GM12878 (cell line): ENCODE results near the gene RYK. TPM values are rescaled to one million over a fixed set of nuclear protein-coding genes. Genes with fewer than 3 reads are reported as not detected.

Source experiments
- ATAC-seq: fragments of 200-7000 bp; cut with Tn5 transposase; 3 replicates; pipeline ENCODE4 v1.9.1; 2020; ENCODE audit warnings: mild to moderate bottlenecking, moderate library complexity
- BruUV-seq: library from RNA; stranded (reverse); fragments of 400-500 nt; replicated peaks from 2 replicates; lab custom pipeline; 2021; lab: Mats Ljungman, UMichigan
- CTCF ChIA-PET: fragments of 300-600 bp; sonication (Branson Sonifier 250); formaldehyde crosslinking; extraction: SDS; loops from one replicate; lab custom pipeline; 2021; ENCODE audit warnings: inconsistent platforms; lab: Yijun Ruan, JAX
- POLR2A ChIA-PET: fragments of 350-600 bp; formaldehyde crosslinking; extraction: SDS; loops from one replicate; lab custom pipeline; 2021; ENCODE audit warnings: inconsistent platforms; lab: Charles Lee
- RAD21 ChIA-PET: fragments of 300-600 bp; sonication (Branson Sonifier 250); formaldehyde crosslinking; loops from one replicate; lab custom pipeline; 2023; ENCODE audit warnings: antibody characterized with exemption; ENCODE audit not compliant: unreplicated experiment; lab: Charles Lee
- SMC1A ChIA-PET: fragments of 300-600 bp; sonication (Branson Sonifier 250); formaldehyde crosslinking; loops from one replicate; lab custom pipeline; 2023; ENCODE audit not compliant: unreplicated experiment, uncharacterized antibody; lab: Charles Lee
- DNase-seq: peaks from one replicate; pipeline ENCODE4 v3.0.0-alpha.2; 2011; ENCODE audit warnings: low read depth, low spot score
- FAIRE-seq: peaks from 3 replicates; lab custom pipeline; 2011; peaks lifted over from hg19 to GRCh38; lab: Jason Lieb, UNC
- H2AFZ ChIP-seq: 2 replicates; pipeline ENCODE4 v1.6.0; 2011; ENCODE audit warnings: low read depth, low read length, control low read depth; ENCODE audit not compliant: control insufficient read depth
- H3K27ac ChIP-seq: 2 replicates; pipeline ENCODE4 v1.5.1; 2011; ENCODE audit warnings: control low read depth; ENCODE audit not compliant: control insufficient read depth, insufficient read depth
- H3K27me3 ChIP-seq, 2 experiments: replicated peaks in 1 of 2; 2 replicates each; pipeline versions ENCODE4 v1.6.0 to v1.6.1; 2011; ENCODE audit warnings: low read length in 1 of 2; ENCODE audit not compliant: control insufficient read depth in 2 of 2, insufficient read depth in 2 of 2
- H3K36me3 ChIP-seq, 2 experiments: 2 replicates each; pipeline ENCODE4 v1.5.1; 2011; ENCODE audit warnings: low read length in 1 of 2; ENCODE audit not compliant: control insufficient read depth in 2 of 2, insufficient read depth in 2 of 2
- H3K4me1 ChIP-seq: 2 replicates; pipeline ENCODE4 v1.6.1; 2011; ENCODE audit warnings: mild to moderate bottlenecking, low read length, moderate library complexity, mixed read lengths; ENCODE audit not compliant: control insufficient read depth, insufficient read depth
- H3K4me2 ChIP-seq: 2 replicates; pipeline ENCODE4 v1.6.0; 2011; ENCODE audit warnings: control low read depth; ENCODE audit not compliant: control insufficient read depth, insufficient read depth
- H3K4me3 ChIP-seq: fragments of 200-600 bp; sonication (generic); 2 replicates; pipeline ENCODE4 v1.5.1; 2016
- H3K79me2 ChIP-seq: 2 replicates; pipeline ENCODE4 v1.6.0; 2011; ENCODE audit warnings: low read length; ENCODE audit not compliant: control insufficient read depth, insufficient read depth
- H3K9ac ChIP-seq: 2 replicates; pipeline ENCODE4 v1.8.0; 2011; ENCODE audit warnings: low read length, control low read depth, mixed read lengths; ENCODE audit not compliant: control insufficient read depth, insufficient read depth
- H3K9me3 ChIP-seq: replicated peaks from 3 replicates; pipeline ENCODE4 v1.5.1; 2011; ENCODE audit warnings: mild to moderate bottlenecking, low read length; ENCODE audit not compliant: control insufficient read depth, insufficient read depth
- H4K20me1 ChIP-seq: 2 replicates; pipeline ENCODE4 v1.6.0; 2011; ENCODE audit not compliant: control insufficient read depth, insufficient read depth
- FOS ChIP-seq: IDR thresholded peaks from 3 replicates; pipeline ENCODE4 v1.6.1; 2011; ENCODE audit warnings: borderline replicate concordance; ENCODE audit not compliant: insufficient read length; ENCODE audit errors: extremely low read depth
- MYC ChIP-seq: IDR thresholded peaks from 2 replicates; pipeline ENCODE4 v1.6.1; 2011; ENCODE audit warnings: mild to moderate bottlenecking, low read length, moderate library complexity, inconsistent platforms; ENCODE audit not compliant: insufficient read depth, insufficient replicate concordance, insufficient read length, severe bottlenecking
- NFXL1 ChIP-seq: fragments of 450-650 bp; IDR thresholded peaks from 2 replicates; pipeline ENCODE4 v1.6.1; 2017; ENCODE audit warnings: antibody characterized with exemption, mild to moderate bottlenecking, borderline replicate concordance
- NR2C1 ChIP-seq: fragments of 450-650 bp; IDR thresholded peaks from 2 replicates; pipeline ENCODE4 v1.6.1; 2017; ENCODE audit warnings: antibody characterized with exemption, mild to moderate bottlenecking, moderate library complexity
- NR2F1 ChIP-seq: fragments of 450-650 bp; conservative IDR thresholded peaks from 2 replicates; pipeline ENCODE4 v1.6.1; 2017; ENCODE audit warnings: mild to moderate bottlenecking
- PML ChIP-seq: IDR thresholded peaks from 2 replicates; pipeline ENCODE4 v1.6.1; 2012; ENCODE audit warnings: low read length, inconsistent platforms
- SIN3A ChIP-seq: IDR thresholded peaks from 2 replicates; pipeline ENCODE4 v1.6.1; 2012; ENCODE audit warnings: low read depth, low read length, improper control_type of control experiment
- SMAD1 ChIP-seq: fragments of 450-650 bp; IDR thresholded peaks from 2 replicates; pipeline ENCODE4 v1.6.1; 2018; ENCODE audit warnings: mild to moderate bottlenecking, low read depth; ENCODE audit not compliant: partially characterized antibody
- TBL1XR1 ChIP-seq: IDR thresholded peaks from 2 replicates; pipeline ENCODE4 v1.6.1; 2012; ENCODE audit warnings: low read depth, low read length, improper control_type of control experiment
- YBX1 ChIP-seq: fragments of 450-650 bp; IDR thresholded peaks from 2 replicates; pipeline ENCODE4 v1.6.1; 2016; ENCODE audit warnings: antibody characterized with exemption
- WGBS: methylation state at CpG from one replicate; pipeline ENCODE4 v1.1.6; 2016; ENCODE audit warnings: low lambda C conversion rate; ENCODE audit not compliant: insufficient replicate concordance, insufficient coverage; ENCODE audit errors: missing lambda C conversion rate; 5-methylcytosine and 5-hydroxymethylcytosine counted together
- in situ Hi-C: fragments of 300-500 bp; cut with MboI; formaldehyde crosslinking; loops from 9 replicates; pipeline ENCODE4 v1.14.3; 2018; ENCODE audit warnings: mixed read lengths
- intact Hi-C: fragments of 100-400 bp; cut with micrococcal nuclease; formaldehyde crosslinking; loops from one replicate; pipeline ENCODE4 v1.14.2; 2022; ENCODE audit not compliant: unreplicated experiment
- polyA plus RNA-seq, 11 experiments: library from polyadenylated mRNA; depleted of rRNA in 4 of 11; unstranded in 6 of 11; stranded (reverse) in 5 of 11; fragments of >200 nt; fragmentation: Nextera tagmentation in 4 of 11; fragmentation: Illumina TruSeq in 1 of 11; extraction: Ambion mirVana in 4 of 11; extraction: Trizol in 1 of 11; gene quantifications; 1 replicate in 1 of 11; 2 replicates in 10 of 11; pipeline versions ENCODE4 v1.2.1 to v1.2.3, GENCODE V29; 2011 to 2016; ENCODE audit warnings: inconsistent platforms in 2 of 11, missing spikeins in 2 of 11, low read depth in 1 of 11
- total RNA-seq, 4 experiments: library from RNA; depleted of rRNA in 3 of 4; stranded (reverse); fragments of >200 nt in 3 of 4; fragmentation: Illumina TruSeq in 1 of 4; extraction: Trizol in 1 of 4; gene quantifications; 2 replicates each; pipeline versions ENCODE4 v1.2.1 to v1.2.3, GENCODE V29; 2013 to 2021
- TF ChIP-seq, protein P1 (sequence below): fragments of 150-350 bp; IDR thresholded peaks from 2 replicates; pipeline ENCODE4 v1.6.1; 2016; ENCODE audit warnings: low read depth, low read length
- TF ChIP-seq, protein P2 (sequence below): fragments of 450-650 bp; formaldehyde crosslinking; IDR thresholded peaks from 2 replicates; pipeline ENCODE4 v1.4.0; 2022; ENCODE audit warnings: mild to moderate bottlenecking, moderate library complexity
- TF ChIP-seq, protein P3 (sequence below): fragments of 450-650 bp; IDR thresholded peaks from 2 replicates; pipeline ENCODE4 v1.6.1; 2018; ENCODE audit warnings: borderline replicate concordance, mild to moderate bottlenecking; ENCODE audit not compliant: partially characterized antibody
- TF ChIP-seq, protein P4 (sequence below): IDR thresholded peaks from 2 replicates; pipeline ENCODE4 v1.6.1; 2011; ENCODE audit warnings: low read depth, mild to moderate bottlenecking, low read length, moderate library complexity, borderline replicate concordance; ENCODE audit errors: extremely low read depth

Gene RYK
- total and polyA plus RNA-seq, 10 of the 15 experiments (the other 5 are each of a cell fraction or from before 2014, with no cell fraction given), result 2.0 to 25.1 (median 11.1) TPM

DNA sequence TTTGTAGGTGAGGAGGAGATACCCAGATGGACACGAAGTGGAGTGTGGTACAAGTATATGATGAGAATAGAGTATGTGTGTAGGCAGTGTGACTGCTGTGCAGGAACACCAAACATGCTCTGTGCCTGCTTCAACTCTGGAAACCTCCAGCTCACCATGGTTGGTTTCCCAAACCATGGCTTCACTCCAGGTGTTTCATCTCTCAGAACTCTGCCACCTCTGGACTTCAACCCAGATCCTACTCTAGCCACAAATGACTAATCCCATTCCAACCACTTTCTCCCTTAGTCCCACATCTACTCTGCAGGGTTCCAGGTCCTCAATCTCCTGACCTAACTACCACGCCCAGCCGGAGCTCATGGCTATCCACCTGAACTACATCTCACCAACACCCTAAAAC lies 102.1 kb downstream of the RYK start (continued):
- TF ChIP-seq, protein P1, sequence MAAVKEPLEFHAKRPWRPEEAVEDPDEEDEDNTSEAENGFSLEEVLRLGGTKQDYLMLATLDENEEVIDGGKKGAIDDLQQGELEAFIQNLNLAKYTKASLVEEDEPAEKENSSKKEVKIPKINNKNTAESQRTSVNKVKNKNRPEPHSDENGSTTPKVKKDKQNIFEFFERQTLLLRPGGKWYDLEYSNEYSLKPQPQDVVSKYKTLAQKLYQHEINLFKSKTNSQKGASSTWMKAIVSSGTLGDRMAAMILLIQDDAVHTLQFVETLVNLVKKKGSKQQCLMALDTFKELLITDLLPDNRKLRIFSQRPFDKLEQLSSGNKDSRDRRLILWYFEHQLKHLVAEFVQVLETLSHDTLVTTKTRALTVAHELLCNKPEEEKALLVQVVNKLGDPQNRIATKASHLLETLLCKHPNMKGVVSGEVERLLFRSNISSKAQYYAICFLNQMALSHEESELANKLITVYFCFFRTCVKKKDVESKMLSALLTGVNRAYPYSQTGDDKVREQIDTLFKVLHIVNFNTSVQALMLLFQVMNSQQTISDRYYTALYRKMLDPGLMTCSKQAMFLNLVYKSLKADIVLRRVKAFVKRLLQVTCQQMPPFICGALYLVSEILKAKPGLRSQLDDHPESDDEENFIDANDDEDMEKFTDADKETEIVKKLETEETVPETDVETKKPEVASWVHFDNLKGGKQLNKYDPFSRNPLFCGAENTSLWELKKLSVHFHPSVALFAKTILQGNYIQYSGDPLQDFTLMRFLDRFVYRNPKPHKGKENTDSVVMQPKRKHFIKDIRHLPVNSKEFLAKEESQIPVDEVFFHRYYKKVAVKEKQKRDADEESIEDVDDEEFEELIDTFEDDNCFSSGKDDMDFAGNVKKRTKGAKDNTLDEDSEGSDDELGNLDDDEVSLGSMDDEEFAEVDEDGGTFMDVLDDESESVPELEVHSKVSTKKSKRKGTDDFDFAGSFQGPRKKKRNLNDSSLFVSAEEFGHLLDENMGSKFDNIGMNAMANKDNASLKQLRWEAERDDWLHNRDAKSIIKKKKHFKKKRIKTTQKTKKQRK, result no peak
- TF ChIP-seq YBX1 (no peak), NR2C1 (no peak), TBL1XR1 (no peak)

DNA sequence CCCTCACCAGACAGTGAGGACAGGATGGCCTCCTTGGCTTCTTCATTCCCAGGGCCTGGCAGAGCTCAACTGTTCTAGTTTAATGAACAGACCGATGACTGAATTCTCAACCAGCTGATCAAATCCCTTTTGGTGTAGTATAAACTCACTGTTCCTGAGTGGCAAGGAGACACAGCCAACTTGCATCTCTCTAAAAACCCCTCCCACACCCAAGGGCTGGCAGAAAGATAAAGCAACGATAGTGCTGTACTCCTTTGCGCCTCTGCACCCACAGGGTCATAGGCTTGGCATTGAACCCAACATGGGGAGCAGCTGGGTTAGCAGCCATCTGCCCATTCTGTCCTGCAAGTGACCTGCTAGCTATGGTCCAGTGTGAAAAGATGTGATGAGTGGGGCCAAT lies 103.2 kb downstream of the RYK start:
- in situ Hi-C loops, result no loop called here
- 83% methylated on average over 3 of the region's 3 CpGs for WGBS
- TF ChIP-seq NFXL1 (no peak), NR2F1 (no peak), MYC (no peak), SIN3A (no peak), SMAD1 (no peak), FOS (no peak), TBL1XR1 (no peak), PML (no peak)
- TF ChIP-seq, protein P2, sequence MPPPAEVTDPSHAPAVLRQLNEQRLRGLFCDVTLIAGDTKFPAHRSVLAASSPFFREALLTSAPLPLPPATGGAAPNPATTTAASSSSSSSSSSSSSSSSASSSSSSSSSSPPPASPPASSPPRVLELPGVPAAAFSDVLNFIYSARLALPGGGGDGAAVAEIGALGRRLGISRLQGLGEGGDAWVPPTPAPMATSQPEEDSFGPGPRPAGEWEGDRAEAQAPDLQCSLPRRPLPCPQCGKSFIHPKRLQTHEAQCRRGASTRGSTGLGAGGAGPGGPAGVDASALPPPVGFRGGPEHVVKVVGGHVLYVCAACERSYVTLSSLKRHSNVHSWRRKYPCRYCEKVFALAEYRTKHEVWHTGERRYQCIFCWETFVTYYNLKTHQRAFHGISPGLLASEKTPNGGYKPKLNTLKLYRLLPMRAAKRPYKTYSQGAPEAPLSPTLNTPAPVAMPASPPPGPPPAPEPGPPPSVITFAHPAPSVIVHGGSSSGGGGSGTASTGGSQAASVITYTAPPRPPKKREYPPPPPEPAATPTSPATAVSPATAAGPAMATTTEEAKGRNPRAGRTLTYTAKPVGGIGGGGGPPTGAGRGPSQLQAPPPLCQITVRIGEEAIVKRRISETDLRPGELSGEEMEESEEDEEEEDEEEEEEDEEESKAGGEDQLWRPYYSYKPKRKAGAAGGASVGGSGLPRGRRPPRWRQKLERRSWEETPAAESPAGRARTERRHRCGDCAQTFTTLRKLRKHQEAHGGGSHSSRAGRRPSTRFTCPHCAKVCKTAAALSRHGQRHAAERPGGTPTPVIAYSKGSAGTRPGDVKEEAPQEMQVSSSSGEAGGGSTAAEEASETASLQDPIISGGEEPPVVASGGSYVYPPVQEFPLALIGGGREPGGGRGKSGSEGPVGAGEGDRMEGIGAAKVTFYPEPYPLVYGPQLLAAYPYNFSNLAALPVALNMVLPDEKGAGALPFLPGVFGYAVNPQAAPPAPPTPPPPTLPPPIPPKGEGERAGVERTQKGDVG (CRISPR knock-in tag), result no peak
- TF ChIP-seq, protein P3, sequence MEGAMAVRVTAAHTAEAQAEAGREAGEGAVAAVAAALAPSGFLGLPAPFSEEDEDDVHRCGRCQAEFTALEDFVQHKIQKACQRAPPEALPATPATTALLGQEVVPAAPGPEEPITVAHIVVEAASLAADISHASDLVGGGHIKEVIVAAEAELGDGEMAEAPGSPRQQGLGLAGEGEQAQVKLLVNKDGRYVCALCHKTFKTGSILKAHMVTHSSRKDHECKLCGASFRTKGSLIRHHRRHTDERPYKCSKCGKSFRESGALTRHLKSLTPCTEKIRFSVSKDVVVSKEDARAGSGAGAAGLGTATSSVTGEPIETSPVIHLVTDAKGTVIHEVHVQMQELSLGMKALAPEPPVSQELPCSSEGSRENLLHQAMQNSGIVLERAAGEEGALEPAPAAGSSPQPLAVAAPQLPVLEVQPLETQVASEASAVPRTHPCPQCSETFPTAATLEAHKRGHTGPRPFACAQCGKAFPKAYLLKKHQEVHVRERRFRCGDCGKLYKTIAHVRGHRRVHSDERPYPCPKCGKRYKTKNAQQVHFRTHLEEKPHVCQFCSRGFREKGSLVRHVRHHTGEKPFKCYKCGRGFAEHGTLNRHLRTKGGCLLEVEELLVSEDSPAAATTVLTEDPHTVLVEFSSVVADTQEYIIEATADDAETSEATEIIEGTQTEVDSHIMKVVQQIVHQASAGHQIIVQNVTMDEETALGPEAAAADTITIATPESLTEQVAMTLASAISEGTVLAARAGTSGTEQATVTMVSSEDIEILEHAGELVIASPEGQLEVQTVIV, result no peak
- TF ChIP-seq, protein P4, sequence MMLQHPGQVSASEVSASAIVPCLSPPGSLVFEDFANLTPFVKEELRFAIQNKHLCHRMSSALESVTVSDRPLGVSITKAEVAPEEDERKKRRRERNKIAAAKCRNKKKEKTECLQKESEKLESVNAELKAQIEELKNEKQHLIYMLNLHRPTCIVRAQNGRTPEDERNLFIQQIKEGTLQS, result no peak

More for the DNA sequence above, 103.2 kb downstream of the RYK start:
- Histone ChIP-seq H3K27me3 (no peaks in the 10 kb centered on the region), H3K4me3 (no peak overlapping the region), H3K79me2 (no peaks in the 10 kb centered on the region), H3K9ac (no peak overlapping the region), H3K27ac (no peak overlapping the region), H4K20me1 (no peaks in the 10 kb centered on the region), H3K9me3 (no peaks in the 10 kb centered on the region), H2AFZ (no peak overlapping the region), H3K4me1 (no peaks in the 10 kb centered on the region; the same call in 1 of the 2 replicates), H3K4me2 (no peak overlapping the region), H3K36me3 (no peaks in the 10 kb centered on the region)
- POLR2A ChIA-PET, result no interaction called here
- FAIRE-seq, result no peak
- CTCF ChIA-PET, result no interaction called here
- SMC1A ChIA-PET, result interaction anchor here (0.6 kb wide), 1 partner anchor 83 kb away, joined by 3 read pairs; no protein-coding TSS in a partner anchor
- DNase-seq, result no peak
- intact Hi-C loops, result no loop called here
- RAD21 ChIA-PET, result no interaction called here
- BruUV-seq, result no TSS peak
- no peak for ATAC-seq
